Measurements from ENCODE around the gene PRRG3.

Gene PRRG3

GRCh38 chrX:151697522-151697921 lies 2.3 kb downstream of the PRRG3 start:
- no peaks in the 10 kb centered on the region for H3K36me3 ChIP-seq (ENCODE audit: control insufficient read depth, insufficient read depth, low read length)
- no peaks in the 10 kb centered on the region for H3K27me3 ChIP-seq (ENCODE audit: control insufficient read depth, insufficient read depth, low read length)
- H3K9ac ChIP-seq (ENCODE audit: low read length), result no peak overlapping the region
- no peaks in the 10 kb centered on the region for H3K4me1 ChIP-seq (ENCODE audit: control insufficient read depth, insufficient read depth, low read length)
- H3K9me3 ChIP-seq (ENCODE audit: control insufficient read depth, low read length), result no peaks in the 10 kb centered on the region
- H3K4me3 ChIP-seq (ENCODE audit: low read length), result no peak overlapping the region

- Histone ChIP-seq H3K9me3 (ENCODE audit: control insufficient read depth, low read length) (no peaks in the 10 kb centered on the region), H3K36me3 (ENCODE audit: control insufficient read depth, insufficient read depth, low read length) (no peaks in the 10 kb centered on the region), H3K27me3 (ENCODE audit: control insufficient read depth, insufficient read depth, low read length) (no peaks in the 10 kb centered on the region), H3K9ac (ENCODE audit: low read length) (no peak overlapping the region), H3K4me1 (ENCODE audit: control insufficient read depth, insufficient read depth, low read length) (no peaks in the 10 kb centered on the region), H3K4me3 (ENCODE audit: low read length) (no peak overlapping the region)
Observed at GRCh38 chrX:151698485-151698884, 3.2 kb downstream of the PRRG3 start.

GRCh38 chrX:151699746-151700145 lies 4.5 kb downstream of the PRRG3 start:
- H3K4me3 ChIP-seq (ENCODE audit: low read length), result no peak overlapping the region
- no peaks in the 10 kb centered on the region for H3K4me1 ChIP-seq (ENCODE audit: control insufficient read depth, insufficient read depth, low read length)
- no peaks in the 10 kb centered on the region for H3K36me3 ChIP-seq (ENCODE audit: control insufficient read depth, insufficient read depth, low read length)
- no peaks in the 10 kb centered on the region for H3K27me3 ChIP-seq (ENCODE audit: control insufficient read depth, insufficient read depth, low read length)
- no peaks in the 10 kb centered on the region for H3K9me3 ChIP-seq (ENCODE audit: control insufficient read depth, low read length)
- no peak overlapping the region for H3K9ac ChIP-seq (ENCODE audit: low read length)

GRCh38 chrX:151700581-151700980 lies 5.3 kb downstream of the PRRG3 start:
- no peaks in the 10 kb centered on the region for H3K4me1 ChIP-seq (ENCODE audit: control insufficient read depth, insufficient read depth, low read length)
- H3K9ac ChIP-seq (ENCODE audit: low read length), result no peak overlapping the region
- no peaks in the 10 kb centered on the region for H3K9me3 ChIP-seq (ENCODE audit: control insufficient read depth, low read length)
- no peaks in the 10 kb centered on the region for H3K27me3 ChIP-seq (ENCODE audit: control insufficient read depth, insufficient read depth, low read length)
- H3K36me3 ChIP-seq (ENCODE audit: control insufficient read depth, insufficient read depth, low read length), result no peaks in the 10 kb centered on the region
- no peak overlapping the region for H3K4me3 ChIP-seq (ENCODE audit: low read length)

DNA sequence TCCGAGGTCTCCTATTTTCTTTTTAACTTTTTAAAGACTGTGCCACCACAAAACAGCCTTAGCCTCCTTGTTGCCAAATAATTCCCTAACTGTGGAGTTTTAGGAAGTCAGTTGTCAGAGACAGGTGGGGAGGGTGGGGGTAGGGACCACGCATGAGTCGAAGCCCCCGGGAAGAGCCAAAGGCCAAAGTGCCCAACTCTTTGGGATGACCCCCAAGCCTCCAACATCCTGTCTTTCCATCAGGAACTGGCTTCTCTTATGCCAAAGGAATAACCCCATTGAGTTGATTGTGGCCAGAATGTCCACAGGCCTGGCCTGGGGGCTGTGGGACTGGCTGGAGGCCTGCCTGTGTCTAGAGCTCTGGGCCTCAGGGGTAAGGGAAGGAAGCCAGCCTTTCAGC lies 5.8 kb downstream of the PRRG3 start:
- no peaks in the 10 kb centered on the region for H3K4me1 ChIP-seq (ENCODE audit: control insufficient read depth, insufficient read depth, low read length)
- no peaks in the 10 kb centered on the region for H3K27me3 ChIP-seq (ENCODE audit: control insufficient read depth, insufficient read depth, low read length)
- no peak overlapping the region for H3K4me3 ChIP-seq (ENCODE audit: low read length)
- no peaks in the 10 kb centered on the region for H3K9me3 ChIP-seq (ENCODE audit: control insufficient read depth, low read length)
- H3K36me3 ChIP-seq (ENCODE audit: control insufficient read depth, insufficient read depth, low read length), result no peaks in the 10 kb centered on the region
- no peak overlapping the region for H3K9ac ChIP-seq (ENCODE audit: low read length)

DNA sequence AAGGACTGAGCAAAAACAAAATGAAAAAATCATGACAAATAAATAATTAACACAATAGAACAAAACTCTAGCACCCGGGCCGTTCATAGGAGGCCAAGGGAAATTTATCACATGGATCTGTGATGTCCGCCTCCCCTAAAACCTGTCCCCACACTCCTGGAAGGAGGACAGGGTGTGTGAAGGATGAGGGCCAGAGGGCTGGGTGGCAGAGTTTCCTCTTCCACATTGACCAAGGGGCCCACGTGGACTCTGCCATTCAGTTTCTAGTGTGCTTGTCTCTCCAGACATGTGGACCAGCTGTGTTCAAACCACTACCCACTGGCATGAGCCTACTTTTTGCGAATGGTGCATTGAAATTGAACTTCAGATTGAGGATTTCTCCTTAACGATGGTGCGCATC lies 6.3 kb downstream of the PRRG3 start:
- no peaks in the 10 kb centered on the region for H3K27me3 ChIP-seq (ENCODE audit: control insufficient read depth, insufficient read depth, low read length)
- no peak overlapping the region for H3K9ac ChIP-seq (ENCODE audit: low read length)
- H3K9me3 ChIP-seq (ENCODE audit: control insufficient read depth, low read length), result no peaks in the 10 kb centered on the region
- no peaks in the 10 kb centered on the region for H3K4me1 ChIP-seq (ENCODE audit: control insufficient read depth, insufficient read depth, low read length)
- H3K36me3 ChIP-seq (ENCODE audit: control insufficient read depth, insufficient read depth, low read length), result no peaks in the 10 kb centered on the region
- H3K4me3 ChIP-seq (ENCODE audit: low read length), result no peak overlapping the region

GRCh38 chrX:151702026-151702714 lies 6.9 kb downstream of the PRRG3 start:
- Histone ChIP-seq H3K9me3 (ENCODE audit: control insufficient read depth, low read length) (no peaks in the 10 kb centered on the region), H3K36me3 (ENCODE audit: control insufficient read depth, insufficient read depth, low read length) (no peaks in the 10 kb centered on the region), H3K4me3 (ENCODE audit: low read length) (no peak overlapping the region), H3K9ac (ENCODE audit: low read length) (no peak overlapping the region), H3K4me1 (ENCODE audit: control insufficient read depth, insufficient read depth, low read length) (no peaks in the 10 kb centered on the region), H3K27me3 (ENCODE audit: control insufficient read depth, insufficient read depth, low read length) (no peaks in the 10 kb centered on the region)

- no peak overlapping the region for H3K4me3 ChIP-seq (ENCODE audit: low read length)
- no peaks in the 10 kb centered on the region for H3K27me3 ChIP-seq (ENCODE audit: control insufficient read depth, insufficient read depth, low read length)
- no peak overlapping the region for H3K9ac ChIP-seq (ENCODE audit: low read length)
- H3K4me1 ChIP-seq (ENCODE audit: control insufficient read depth, insufficient read depth, low read length), result no peaks in the 10 kb centered on the region
- H3K9me3 ChIP-seq (ENCODE audit: control insufficient read depth, low read length), result no peaks in the 10 kb centered on the region
- no peaks in the 10 kb centered on the region for H3K36me3 ChIP-seq (ENCODE audit: control insufficient read depth, insufficient read depth, low read length)
Observed at GRCh38 chrX:151702741-151703340, 7.6 kb downstream of the PRRG3 start.

GRCh38 chrX:151703487-151703886 lies 8.2 kb downstream of the PRRG3 start:
- H3K4me1 ChIP-seq (ENCODE audit: control insufficient read depth, insufficient read depth, low read length), result no peaks in the 10 kb centered on the region
- H3K9ac ChIP-seq (ENCODE audit: low read length), result no peak overlapping the region
- no peak overlapping the region for H3K4me3 ChIP-seq (ENCODE audit: low read length)
- H3K27me3 ChIP-seq (ENCODE audit: control insufficient read depth, insufficient read depth, low read length), result no peaks in the 10 kb centered on the region
- no peaks in the 10 kb centered on the region for H3K36me3 ChIP-seq (ENCODE audit: control insufficient read depth, insufficient read depth, low read length)
- no peaks in the 10 kb centered on the region for H3K9me3 ChIP-seq (ENCODE audit: control insufficient read depth, low read length)

DNA sequence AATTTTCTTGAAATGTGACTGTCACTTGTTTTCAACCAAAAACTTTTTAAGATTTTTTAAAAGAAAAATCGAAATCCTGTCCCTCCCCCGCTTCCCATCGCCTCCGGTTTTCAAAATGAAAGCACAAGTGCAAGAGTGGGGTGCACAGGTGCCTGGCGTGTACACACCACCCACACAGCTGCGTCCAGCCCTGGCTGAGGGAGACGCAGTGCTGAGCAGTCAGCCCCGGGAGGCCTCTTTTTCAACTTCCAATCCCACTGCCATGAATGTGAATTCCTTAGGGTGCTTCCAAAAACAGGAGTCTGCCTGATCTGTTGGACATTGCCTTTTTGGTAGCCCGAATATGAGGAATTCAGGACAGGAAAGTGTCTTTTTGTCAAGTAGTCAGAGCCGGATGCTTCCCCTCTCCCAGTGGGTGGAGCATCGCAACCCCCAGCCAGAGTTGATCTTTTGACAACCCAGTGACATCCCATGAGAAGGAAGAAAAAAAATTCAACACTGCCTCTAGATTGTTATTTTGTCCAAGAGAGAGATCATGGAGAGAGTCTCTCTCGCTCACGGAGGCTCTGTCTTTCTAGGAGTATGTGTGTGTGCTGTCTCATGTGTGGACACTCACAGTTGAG lies 8.9 kb downstream of the PRRG3 start:
- Histone ChIP-seq H3K36me3 (ENCODE audit: control insufficient read depth, insufficient read depth, low read length) (no peaks in the 10 kb centered on the region), H3K27me3 (ENCODE audit: control insufficient read depth, insufficient read depth, low read length) (no peaks in the 10 kb centered on the region), H3K4me1 (ENCODE audit: control insufficient read depth, insufficient read depth, low read length) (no peaks in the 10 kb centered on the region), H3K9ac (ENCODE audit: low read length) (no peak overlapping the region), H3K4me3 (ENCODE audit: low read length) (no peak overlapping the region), H3K9me3 (ENCODE audit: control insufficient read depth, low read length) (no peaks in the 10 kb centered on the region)

- Histone ChIP-seq H3K27me3 (ENCODE audit: control insufficient read depth, insufficient read depth, low read length) (no peaks in the 10 kb centered on the region), H3K9ac (ENCODE audit: low read length) (no peak overlapping the region), H3K36me3 (ENCODE audit: control insufficient read depth, insufficient read depth, low read length) (no peaks in the 10 kb centered on the region), H3K9me3 (ENCODE audit: control insufficient read depth, low read length) (no peaks in the 10 kb centered on the region), H3K4me3 (ENCODE audit: low read length) (no peak overlapping the region), H3K4me1 (ENCODE audit: control insufficient read depth, insufficient read depth, low read length) (no peaks in the 10 kb centered on the region)
Observed at GRCh38 chrX:151708821-151709220, 13.6 kb downstream of the PRRG3 start.

DNA sequence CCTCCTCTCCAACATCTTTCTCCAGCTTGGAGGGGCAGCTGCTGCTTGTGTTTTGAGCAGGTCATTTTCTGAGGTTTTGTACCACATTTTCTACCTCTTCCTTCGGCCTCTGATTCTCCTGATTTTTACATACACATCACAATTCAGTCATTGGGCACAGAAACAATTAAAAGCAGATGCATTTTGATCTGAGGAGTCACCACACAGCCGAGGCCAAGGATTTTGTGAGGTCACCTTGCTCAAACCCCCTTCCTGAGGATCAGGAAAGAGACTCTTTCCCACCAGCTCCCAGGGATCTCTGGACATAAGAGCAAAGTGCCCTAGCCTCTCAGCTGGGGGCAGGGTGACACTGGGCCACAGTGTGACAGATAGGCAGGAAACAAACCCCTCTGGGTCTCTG lies 15.2 kb downstream of the PRRG3 start:
- H3K9ac ChIP-seq (ENCODE audit: low read length), result no peak overlapping the region
- H3K27me3 ChIP-seq (ENCODE audit: control insufficient read depth, insufficient read depth, low read length), result no peaks in the 10 kb centered on the region
- H3K36me3 ChIP-seq (ENCODE audit: control insufficient read depth, insufficient read depth, low read length), result no peaks in the 10 kb centered on the region
- no peaks in the 10 kb centered on the region for H3K4me1 ChIP-seq (ENCODE audit: control insufficient read depth, insufficient read depth, low read length)
- no peak overlapping the region for H3K4me3 ChIP-seq (ENCODE audit: low read length)
- no peaks in the 10 kb centered on the region for H3K9me3 ChIP-seq (ENCODE audit: control insufficient read depth, low read length)

All from mucosa of stomach (tissue), 1 donor.